GM12878 (cell line): ENCODE data around the gene HTRA3. TPM values are rescaled to one million over a fixed set of nuclear protein-coding genes. Genes with fewer than 3 reads are reported as not detected.

Source experiments
- ATAC-seq: fragments of 200-7000 bp; cut with Tn5 transposase; 3 replicates; pipeline ENCODE4 v1.9.1; 2020; ENCODE audit warnings: mild to moderate bottlenecking, moderate library complexity
- BruUV-seq: library from RNA; stranded (reverse); fragments of 400-500 nt; replicated peaks from 2 replicates; lab custom pipeline; 2021; lab: Mats Ljungman, UMichigan
- CTCF ChIA-PET: fragments of 300-600 bp; sonication (Branson Sonifier 250); formaldehyde crosslinking; extraction: SDS; loops from one replicate; lab custom pipeline; 2021; ENCODE audit warnings: inconsistent platforms; lab: Yijun Ruan, JAX
- POLR2A ChIA-PET: fragments of 350-600 bp; formaldehyde crosslinking; extraction: SDS; loops from one replicate; lab custom pipeline; 2021; ENCODE audit warnings: inconsistent platforms; lab: Charles Lee
- RAD21 ChIA-PET: fragments of 300-600 bp; sonication (Branson Sonifier 250); formaldehyde crosslinking; loops from one replicate; lab custom pipeline; 2023; ENCODE audit warnings: antibody characterized with exemption; ENCODE audit not compliant: unreplicated experiment; lab: Charles Lee
- SMC1A ChIA-PET: fragments of 300-600 bp; sonication (Branson Sonifier 250); formaldehyde crosslinking; loops from one replicate; lab custom pipeline; 2023; ENCODE audit not compliant: unreplicated experiment, uncharacterized antibody; lab: Charles Lee
- DNase-seq: peaks from one replicate; pipeline ENCODE4 v3.0.0-alpha.2; 2011; ENCODE audit warnings: low read depth, low spot score
- FAIRE-seq: peaks from 3 replicates; lab custom pipeline; 2011; peaks lifted over from hg19 to GRCh38; lab: Jason Lieb, UNC
- H2AFZ ChIP-seq: 2 replicates; pipeline ENCODE4 v1.6.0; 2011; ENCODE audit warnings: low read depth, low read length, control low read depth; ENCODE audit not compliant: control insufficient read depth
- H3K27ac ChIP-seq: 2 replicates; pipeline ENCODE4 v1.5.1; 2011; ENCODE audit warnings: control low read depth; ENCODE audit not compliant: control insufficient read depth, insufficient read depth
- H3K27me3 ChIP-seq, 2 experiments: replicated peaks in 1 of 2; 2 replicates each; pipeline versions ENCODE4 v1.6.0 to v1.6.1; 2011; ENCODE audit warnings: low read length in 1 of 2; ENCODE audit not compliant: control insufficient read depth in 2 of 2, insufficient read depth in 2 of 2
- H3K36me3 ChIP-seq, 2 experiments: 2 replicates each; pipeline ENCODE4 v1.5.1; 2011; ENCODE audit warnings: low read length in 1 of 2; ENCODE audit not compliant: control insufficient read depth in 2 of 2, insufficient read depth in 2 of 2
- H3K4me1 ChIP-seq: 2 replicates; pipeline ENCODE4 v1.6.1; 2011; ENCODE audit warnings: mild to moderate bottlenecking, low read length, moderate library complexity, mixed read lengths; ENCODE audit not compliant: control insufficient read depth, insufficient read depth
- H3K4me2 ChIP-seq: 2 replicates; pipeline ENCODE4 v1.6.0; 2011; ENCODE audit warnings: control low read depth; ENCODE audit not compliant: control insufficient read depth, insufficient read depth
- H3K4me3 ChIP-seq: fragments of 200-600 bp; sonication (generic); 2 replicates; pipeline ENCODE4 v1.5.1; 2016
- H3K79me2 ChIP-seq: 2 replicates; pipeline ENCODE4 v1.6.0; 2011; ENCODE audit warnings: low read length; ENCODE audit not compliant: control insufficient read depth, insufficient read depth
- H3K9ac ChIP-seq: 2 replicates; pipeline ENCODE4 v1.8.0; 2011; ENCODE audit warnings: low read length, control low read depth, mixed read lengths; ENCODE audit not compliant: control insufficient read depth, insufficient read depth
- H3K9me3 ChIP-seq: replicated peaks from 3 replicates; pipeline ENCODE4 v1.5.1; 2011; ENCODE audit warnings: mild to moderate bottlenecking, low read length; ENCODE audit not compliant: control insufficient read depth, insufficient read depth
- H4K20me1 ChIP-seq: 2 replicates; pipeline ENCODE4 v1.6.0; 2011; ENCODE audit not compliant: control insufficient read depth, insufficient read depth
- ASH2L ChIP-seq: fragments of 300-600, 200-600 bp; sonication (generic); IDR thresholded peaks from 2 replicates; pipeline ENCODE4 v1.6.1; 2017; ENCODE audit warnings: low read depth, mild to moderate bottlenecking, borderline replicate concordance
- CREB1 ChIP-seq: IDR thresholded peaks from 2 replicates; pipeline ENCODE4 v1.6.1; 2012; ENCODE audit warnings: low read depth, mild to moderate bottlenecking, inconsistent platforms
- HCFC1 ChIP-seq: fragments of 150-350 bp; IDR thresholded peaks from 2 replicates; pipeline ENCODE4 v1.6.1; 2014; ENCODE audit warnings: low read length
- IRF4 ChIP-seq: IDR thresholded peaks from 2 replicates; pipeline ENCODE4 v1.6.1; 2011; ENCODE audit warnings: low read depth, low read length
- MEF2A ChIP-seq: IDR thresholded peaks from 2 replicates; pipeline ENCODE4 v1.6.1; 2011; ENCODE audit warnings: low read depth, mild to moderate bottlenecking, low read length, moderate library complexity; ENCODE audit not compliant: insufficient read depth
- MTA3 ChIP-seq: IDR thresholded peaks from 2 replicates; pipeline ENCODE4 v1.6.1; 2012; ENCODE audit warnings: low read length, inconsistent platforms, borderline replicate concordance
- NR2F1 ChIP-seq: fragments of 450-650 bp; conservative IDR thresholded peaks from 2 replicates; pipeline ENCODE4 v1.6.1; 2017; ENCODE audit warnings: mild to moderate bottlenecking
- PAX8 ChIP-seq: fragments of 450-650 bp; IDR thresholded peaks from 2 replicates; pipeline ENCODE4 v1.6.1; 2017; ENCODE audit warnings: mild to moderate bottlenecking, moderate library complexity
- SREBF2 ChIP-seq: IDR thresholded peaks from 2 replicates; pipeline ENCODE4 v1.6.1; 2012; ENCODE audit warnings: mild to moderate bottlenecking, low read length
- STAT1 ChIP-seq: fragments of 450-650 bp; conservative IDR thresholded peaks from 2 replicates; pipeline ENCODE4 v1.6.1; 2014; ENCODE audit warnings: antibody characterized with exemption, mild to moderate bottlenecking
- WGBS: methylation state at CpG from one replicate; pipeline ENCODE4 v1.1.6; 2016; ENCODE audit warnings: low lambda C conversion rate; ENCODE audit not compliant: insufficient replicate concordance, insufficient coverage; ENCODE audit errors: missing lambda C conversion rate; 5-methylcytosine and 5-hydroxymethylcytosine counted together
- in situ Hi-C: fragments of 300-500 bp; cut with MboI; formaldehyde crosslinking; loops from 9 replicates; pipeline ENCODE4 v1.14.3; 2018; ENCODE audit warnings: mixed read lengths
- intact Hi-C: fragments of 100-400 bp; cut with micrococcal nuclease; formaldehyde crosslinking; loops from one replicate; pipeline ENCODE4 v1.14.2; 2022; ENCODE audit not compliant: unreplicated experiment
- polyA plus RNA-seq, 11 experiments: library from polyadenylated mRNA; depleted of rRNA in 4 of 11; unstranded in 6 of 11; stranded (reverse) in 5 of 11; fragments of >200 nt; fragmentation: Nextera tagmentation in 4 of 11; fragmentation: Illumina TruSeq in 1 of 11; extraction: Ambion mirVana in 4 of 11; extraction: Trizol in 1 of 11; gene quantifications; 1 replicate in 1 of 11; 2 replicates in 10 of 11; pipeline versions ENCODE4 v1.2.1 to v1.2.3, GENCODE V29; 2011 to 2016; ENCODE audit warnings: inconsistent platforms in 2 of 11, missing spikeins in 2 of 11, low read depth in 1 of 11
- total RNA-seq, 4 experiments: library from RNA; depleted of rRNA in 3 of 4; stranded (reverse); fragments of >200 nt in 3 of 4; fragmentation: Illumina TruSeq in 1 of 4; extraction: Trizol in 1 of 4; gene quantifications; 2 replicates each; pipeline versions ENCODE4 v1.2.1 to v1.2.3, GENCODE V29; 2013 to 2021
- TF ChIP-seq, protein P1 (sequence below): IDR thresholded peaks from 2 replicates; pipeline ENCODE4 v1.6.1; 2012; ENCODE audit warnings: low read depth, low read length, improper control_type of control experiment
- TF ChIP-seq, protein P2 (sequence below): fragments of 450-650 bp; IDR thresholded peaks from 2 replicates; pipeline ENCODE4 v1.6.1; 2016; ENCODE audit warnings: mild to moderate bottlenecking
- TF ChIP-seq, protein P3 (sequence below): fragments of 450-650 bp; formaldehyde crosslinking; IDR thresholded peaks from 2 replicates; pipeline ENCODE4 v1.5.0; 2022; ENCODE audit warnings: mild to moderate bottlenecking, missing genetic modification characterization
- TF ChIP-seq, protein P4 (sequence below): fragments of 450-650 bp; IDR thresholded peaks from 2 replicates; pipeline ENCODE4 v1.6.1; 2017; ENCODE audit warnings: antibody characterized with exemption, mild to moderate bottlenecking, moderate library complexity
- TF ChIP-seq, protein P5 (sequence below): IDR thresholded peaks from 2 replicates; pipeline ENCODE4 v1.6.1; 2012; ENCODE audit warnings: low read depth, low read length, improper control_type of control experiment

The HTRA3 gene
- total and polyA plus RNA-seq, 10 of the 15 experiments (the other 5 are each of a cell fraction or from before 2014, with no cell fraction given): 0.04 to 1.2 (median 0.08) TPM; not detected in 7

DNA sequence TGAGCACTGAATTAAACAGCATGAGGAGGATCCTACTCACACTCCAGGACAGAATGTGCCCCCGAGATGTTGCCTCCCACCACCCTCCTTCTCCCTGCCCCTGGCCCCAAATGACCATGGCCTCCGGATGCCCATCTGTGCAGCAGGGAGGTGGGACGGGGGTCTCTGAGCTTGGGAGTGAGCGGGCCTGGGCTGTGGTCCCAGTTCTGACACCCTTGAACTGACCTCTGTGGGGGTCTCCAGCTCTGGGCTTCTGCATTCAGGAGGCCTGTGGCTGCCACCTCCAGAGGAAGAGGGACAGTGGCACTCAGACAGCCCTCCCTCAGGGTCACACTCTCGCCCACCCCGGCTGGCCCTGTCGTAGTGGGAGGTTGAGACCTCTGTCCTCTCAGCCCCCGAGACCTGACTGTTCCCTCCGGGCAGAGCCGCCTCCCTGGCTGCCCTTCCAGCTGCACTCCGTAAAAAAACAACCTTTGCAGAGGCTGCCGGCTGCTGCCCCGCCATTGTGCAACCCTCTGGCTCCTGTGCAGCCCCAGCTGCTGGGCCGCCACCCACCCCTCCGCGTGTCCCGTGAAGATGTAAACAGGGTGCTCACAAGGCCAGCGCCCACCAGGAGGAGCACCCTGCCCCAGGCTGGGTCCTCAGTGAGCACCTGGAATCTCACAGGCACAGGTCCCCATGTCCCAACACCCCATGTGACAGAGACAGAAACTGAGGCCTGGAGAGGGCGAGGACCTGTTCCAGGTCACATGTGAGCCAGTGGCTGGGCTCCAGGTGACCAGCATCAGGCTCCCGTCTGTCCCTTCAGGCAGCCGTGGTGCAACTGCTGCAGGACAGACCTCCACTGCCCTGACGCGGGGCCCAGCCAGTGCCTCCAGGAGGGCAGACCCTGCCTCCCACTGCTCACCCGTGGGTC is 39.6 kb downstream of the HTRA3 start:
- DNase-seq: no peak
- CTCF ChIA-PET: no interaction called here
- POLR2A ChIA-PET: no interaction called here
- H2AFZ ChIP-seq: no peak overlapping the region
- no peaks in the 10 kb centered on the region for H3K9me3 ChIP-seq
- no peak for FAIRE-seq
- no peaks in the 10 kb centered on the region for H4K20me1 ChIP-seq
- no peaks in the 10 kb centered on the region for H3K36me3 ChIP-seq
- H3K9ac ChIP-seq: no peak overlapping the region
- RAD21 ChIA-PET: no interaction called here
- in situ Hi-C loops: no loop called here
- SMC1A ChIA-PET: no interaction called here
- no peak overlapping the region for H3K4me3 ChIP-seq
- H3K27ac ChIP-seq: no peak overlapping the region
- no peak for ATAC-seq
- H3K27me3 ChIP-seq: no peaks in the 10 kb centered on the region; a peak in 2 of 4 replicates
- intact Hi-C loops: no loop called here
- H3K4me2 ChIP-seq: no peak overlapping the region
- 46% methylated on average over 23 of the region's 24 CpGs for WGBS
- no TSS peak for BruUV-seq
- no peaks in the 10 kb centered on the region for H3K4me1 ChIP-seq
- no peaks in the 10 kb centered on the region for H3K79me2 ChIP-seq
- TF ChIP-seq SREBF2 (no peak), MEF2A (no peak), STAT1 (no peak), MTA3 (no peak), HCFC1 (no peak), NR2F1 (no peak), CREB1 (no peak), ASH2L (no peak), PAX8 (no peak), IRF4 (no peak)
- TF ChIP-seq, protein P1, sequence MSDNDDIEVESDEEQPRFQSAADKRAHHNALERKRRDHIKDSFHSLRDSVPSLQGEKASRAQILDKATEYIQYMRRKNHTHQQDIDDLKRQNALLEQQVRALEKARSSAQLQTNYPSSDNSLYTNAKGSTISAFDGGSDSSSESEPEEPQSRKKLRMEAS: no peak
- TF ChIP-seq, protein P2, sequence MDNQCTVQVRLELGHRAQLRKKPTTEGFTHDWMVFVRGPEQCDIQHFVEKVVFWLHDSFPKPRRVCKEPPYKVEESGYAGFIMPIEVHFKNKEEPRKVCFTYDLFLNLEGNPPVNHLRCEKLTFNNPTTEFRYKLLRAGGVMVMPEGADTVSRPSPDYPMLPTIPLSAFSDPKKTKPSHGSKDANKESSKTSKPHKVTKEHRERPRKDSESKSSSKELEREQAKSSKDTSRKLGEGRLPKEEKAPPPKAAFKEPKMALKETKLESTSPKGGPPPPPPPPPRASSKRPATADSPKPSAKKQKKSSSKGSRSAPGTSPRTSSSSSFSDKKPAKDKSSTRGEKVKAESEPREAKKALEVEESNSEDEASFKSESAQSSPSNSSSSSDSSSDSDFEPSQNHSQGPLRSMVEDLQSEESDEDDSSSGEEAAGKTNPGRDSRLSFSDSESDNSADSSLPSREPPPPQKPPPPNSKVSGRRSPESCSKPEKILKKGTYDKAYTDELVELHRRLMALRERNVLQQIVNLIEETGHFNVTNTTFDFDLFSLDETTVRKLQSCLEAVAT: no peak
- TF ChIP-seq, protein P3, sequence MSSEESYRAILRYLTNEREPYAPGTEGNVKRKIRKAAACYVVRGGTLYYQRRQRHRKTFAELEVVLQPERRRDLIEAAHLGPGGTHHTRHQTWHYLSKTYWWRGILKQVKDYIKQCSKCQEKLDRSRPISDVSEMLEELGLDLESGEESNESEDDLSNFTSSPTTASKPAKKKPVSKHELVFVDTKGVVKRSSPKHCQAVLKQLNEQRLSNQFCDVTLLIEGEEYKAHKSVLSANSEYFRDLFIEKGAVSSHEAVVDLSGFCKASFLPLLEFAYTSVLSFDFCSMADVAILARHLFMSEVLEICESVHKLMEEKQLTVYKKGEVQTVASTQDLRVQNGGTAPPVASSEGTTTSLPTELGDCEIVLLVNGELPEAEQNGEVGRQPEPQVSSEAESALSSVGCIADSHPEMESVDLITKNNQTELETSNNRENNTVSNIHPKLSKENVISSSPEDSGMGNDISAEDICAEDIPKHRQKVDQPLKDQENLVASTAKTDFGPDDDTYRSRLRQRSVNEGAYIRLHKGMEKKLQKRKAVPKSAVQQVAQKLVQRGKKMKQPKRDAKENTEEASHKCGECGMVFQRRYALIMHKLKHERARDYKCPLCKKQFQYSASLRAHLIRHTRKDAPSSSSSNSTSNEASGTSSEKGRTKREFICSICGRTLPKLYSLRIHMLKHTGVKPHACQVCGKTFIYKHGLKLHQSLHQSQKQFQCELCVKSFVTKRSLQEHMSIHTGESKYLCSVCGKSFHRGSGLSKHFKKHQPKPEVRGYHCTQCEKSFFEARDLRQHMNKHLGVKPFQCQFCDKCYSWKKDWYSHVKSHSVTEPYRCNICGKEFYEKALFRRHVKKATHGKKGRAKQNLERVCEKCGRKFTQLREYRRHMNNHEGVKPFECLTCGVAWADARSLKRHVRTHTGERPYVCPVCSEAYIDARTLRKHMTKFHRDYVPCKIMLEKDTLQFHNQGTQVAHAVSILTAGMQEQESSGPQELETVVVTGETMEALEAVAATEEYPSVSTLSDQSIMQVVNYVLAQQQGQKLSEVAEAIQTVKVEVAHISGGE (CRISPR knock-in tag): no peak
- TF ChIP-seq, protein P4, sequence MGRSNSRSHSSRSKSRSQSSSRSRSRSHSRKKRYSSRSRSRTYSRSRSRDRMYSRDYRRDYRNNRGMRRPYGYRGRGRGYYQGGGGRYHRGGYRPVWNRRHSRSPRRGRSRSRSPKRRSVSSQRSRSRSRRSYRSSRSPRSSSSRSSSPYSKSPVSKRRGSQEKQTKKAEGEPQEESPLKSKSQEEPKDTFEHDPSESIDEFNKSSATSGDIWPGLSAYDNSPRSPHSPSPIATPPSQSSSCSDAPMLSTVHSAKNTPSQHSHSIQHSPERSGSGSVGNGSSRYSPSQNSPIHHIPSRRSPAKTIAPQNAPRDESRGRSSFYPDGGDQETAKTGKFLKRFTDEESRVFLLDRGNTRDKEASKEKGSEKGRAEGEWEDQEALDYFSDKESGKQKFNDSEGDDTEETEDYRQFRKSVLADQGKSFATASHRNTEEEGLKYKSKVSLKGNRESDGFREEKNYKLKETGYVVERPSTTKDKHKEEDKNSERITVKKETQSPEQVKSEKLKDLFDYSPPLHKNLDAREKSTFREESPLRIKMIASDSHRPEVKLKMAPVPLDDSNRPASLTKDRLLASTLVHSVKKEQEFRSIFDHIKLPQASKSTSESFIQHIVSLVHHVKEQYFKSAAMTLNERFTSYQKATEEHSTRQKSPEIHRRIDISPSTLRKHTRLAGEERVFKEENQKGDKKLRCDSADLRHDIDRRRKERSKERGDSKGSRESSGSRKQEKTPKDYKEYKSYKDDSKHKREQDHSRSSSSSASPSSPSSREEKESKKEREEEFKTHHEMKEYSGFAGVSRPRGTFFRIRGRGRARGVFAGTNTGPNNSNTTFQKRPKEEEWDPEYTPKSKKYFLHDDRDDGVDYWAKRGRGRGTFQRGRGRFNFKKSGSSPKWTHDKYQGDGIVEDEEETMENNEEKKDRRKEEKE: no peak
- TF ChIP-seq, protein P5, sequence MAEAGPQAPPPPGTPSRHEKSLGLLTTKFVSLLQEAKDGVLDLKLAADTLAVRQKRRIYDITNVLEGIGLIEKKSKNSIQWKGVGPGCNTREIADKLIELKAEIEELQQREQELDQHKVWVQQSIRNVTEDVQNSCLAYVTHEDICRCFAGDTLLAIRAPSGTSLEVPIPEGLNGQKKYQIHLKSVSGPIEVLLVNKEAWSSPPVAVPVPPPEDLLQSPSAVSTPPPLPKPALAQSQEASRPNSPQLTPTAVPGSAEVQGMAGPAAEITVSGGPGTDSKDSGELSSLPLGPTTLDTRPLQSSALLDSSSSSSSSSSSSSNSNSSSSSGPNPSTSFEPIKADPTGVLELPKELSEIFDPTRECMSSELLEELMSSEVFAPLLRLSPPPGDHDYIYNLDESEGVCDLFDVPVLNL: no peak
